ENCODE results near the gene METTL8.
"Not testable (repeated sequence)": the region's sequence is repeated elsewhere in the genome, so short reads cannot be mapped to it uniquely, and the experiment has no call there.

Gene METTL8

DNA sequence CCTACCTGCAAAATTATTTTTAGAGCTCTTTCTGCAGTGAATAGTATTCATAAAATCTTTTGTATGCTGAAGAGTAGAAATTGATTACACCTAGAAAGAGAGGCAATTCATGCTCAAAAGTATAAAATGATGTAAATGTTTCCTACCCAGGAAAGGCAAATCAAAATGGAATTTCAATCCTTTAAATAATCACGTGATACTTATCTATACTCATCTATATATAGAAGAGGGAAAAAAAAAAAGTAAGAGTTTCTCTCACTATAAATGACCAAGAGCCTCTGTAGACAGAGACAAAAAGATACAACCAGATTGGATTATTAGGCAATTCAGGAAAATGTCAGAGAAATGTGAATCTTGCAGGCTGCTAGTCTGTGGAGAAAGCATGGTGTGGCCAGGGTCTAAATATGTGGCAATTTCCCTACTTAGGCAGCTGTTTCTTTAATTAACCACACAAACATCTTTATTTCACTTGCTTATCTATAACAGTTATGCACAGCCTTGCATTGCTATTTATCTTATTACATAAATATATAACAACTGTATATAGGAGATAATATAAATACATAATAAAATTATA, 39.5 kb downstream of the METTL8 start:
- no peak for DNase-seq

DNA sequence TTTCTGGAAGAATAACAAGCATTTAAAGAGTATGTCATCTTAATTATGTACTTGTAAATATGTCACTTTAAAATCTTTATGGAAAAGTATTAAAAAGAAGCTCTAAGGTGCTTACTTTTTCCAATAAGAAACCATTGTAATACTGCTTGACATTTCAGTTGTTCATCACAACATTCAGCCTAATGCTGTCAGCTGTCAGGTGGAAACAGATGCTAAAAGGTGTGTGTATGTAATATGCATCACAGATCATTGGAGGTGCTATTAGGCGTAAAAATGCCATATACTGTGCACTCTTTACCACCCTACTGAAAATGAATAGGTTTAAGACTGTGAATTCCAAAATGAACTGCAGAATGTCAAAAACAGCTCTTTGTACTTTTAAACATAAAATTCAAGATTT, 40.3 kb downstream of the METTL8 start:
- DNase-seq = no peak

DNA sequence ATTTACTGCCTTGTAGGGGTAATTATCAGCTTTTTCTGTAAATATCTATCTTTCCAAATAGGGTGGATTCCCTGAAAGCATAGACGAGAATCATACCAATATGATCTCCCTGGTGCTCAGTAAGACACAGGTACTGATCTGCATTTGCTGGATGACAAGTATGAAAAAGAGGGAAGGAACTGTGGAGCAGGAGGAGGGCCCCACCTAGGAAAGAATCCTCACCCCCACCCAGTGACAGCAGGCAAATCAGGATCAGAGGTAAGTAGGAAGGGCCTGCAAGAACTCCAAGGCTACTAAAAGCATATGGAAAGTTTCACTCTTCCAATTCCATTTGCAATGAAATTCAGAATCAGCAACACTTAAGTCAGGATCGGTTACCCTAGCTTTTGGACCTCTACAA, 42.3 kb downstream of the METTL8 start:
- no peak for DNase-seq

DNA sequence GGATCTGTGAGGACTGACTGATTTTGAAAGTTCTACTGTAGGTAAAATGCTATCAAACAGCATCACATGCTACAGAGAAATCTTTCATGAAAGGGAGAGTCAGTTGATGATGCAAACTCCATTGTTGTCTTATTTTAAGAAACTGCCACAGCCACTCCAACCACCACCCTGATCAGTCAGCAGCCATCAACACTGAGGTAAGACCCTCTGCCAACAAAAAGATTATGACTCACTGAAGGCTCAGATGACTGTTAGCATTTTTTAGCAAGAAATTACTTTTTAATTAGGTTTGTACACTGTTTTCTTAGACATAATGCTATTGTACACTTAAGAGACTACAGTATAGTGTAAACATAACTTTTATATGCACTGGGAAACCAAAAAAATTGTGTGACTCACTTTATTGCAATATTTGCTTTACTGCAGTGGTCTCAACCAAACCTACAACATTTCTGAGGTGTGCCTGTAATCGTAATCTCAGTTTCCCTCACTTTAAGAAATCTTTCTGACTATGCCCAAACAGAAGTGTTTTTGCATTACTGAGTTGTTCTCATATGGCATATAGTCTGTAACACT, 42.8 kb downstream of the METTL8 start:
- DNase-seq = no peak

DNA sequence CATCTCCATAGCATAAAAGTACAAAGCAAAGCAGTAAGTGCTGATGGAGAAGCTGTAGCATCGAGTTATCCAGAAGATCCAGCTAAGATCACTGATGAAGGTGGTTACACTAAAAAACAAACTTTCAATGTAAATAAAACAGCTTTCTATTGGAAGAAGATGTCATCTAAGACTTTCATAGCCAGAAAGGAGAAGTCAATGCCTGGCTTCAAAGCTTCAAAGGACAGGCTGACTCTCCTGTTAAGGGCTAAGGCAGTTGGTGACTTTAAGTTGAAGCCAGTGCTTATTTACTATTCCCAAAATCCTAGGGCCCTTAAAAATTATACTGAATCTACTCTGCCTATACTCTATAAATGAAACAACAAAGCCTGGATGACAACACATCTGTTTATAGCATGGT, 44.0 kb downstream of the METTL8 start:
- no peak for DNase-seq

DNA sequence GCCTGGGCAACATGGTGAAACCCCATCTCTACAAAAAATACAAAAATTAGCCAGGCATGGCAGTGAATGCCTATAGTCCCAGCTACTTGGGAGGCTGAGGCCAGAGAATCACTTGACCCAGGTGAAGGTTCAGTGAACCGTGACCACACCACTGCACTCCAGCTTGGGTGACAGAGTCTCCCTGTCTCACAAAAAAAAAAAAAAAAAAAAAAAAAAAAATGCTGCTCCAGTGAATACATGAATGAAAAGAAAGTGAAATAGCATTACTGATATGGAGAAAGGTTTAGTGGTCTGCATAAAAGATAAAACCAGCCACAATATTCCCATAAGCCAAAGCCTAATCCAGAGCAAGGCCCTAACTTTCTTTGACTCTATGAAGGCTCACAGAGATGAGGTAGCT, 44.5 kb downstream of the METTL8 start:
- DNase-seq = no peak

DNA sequence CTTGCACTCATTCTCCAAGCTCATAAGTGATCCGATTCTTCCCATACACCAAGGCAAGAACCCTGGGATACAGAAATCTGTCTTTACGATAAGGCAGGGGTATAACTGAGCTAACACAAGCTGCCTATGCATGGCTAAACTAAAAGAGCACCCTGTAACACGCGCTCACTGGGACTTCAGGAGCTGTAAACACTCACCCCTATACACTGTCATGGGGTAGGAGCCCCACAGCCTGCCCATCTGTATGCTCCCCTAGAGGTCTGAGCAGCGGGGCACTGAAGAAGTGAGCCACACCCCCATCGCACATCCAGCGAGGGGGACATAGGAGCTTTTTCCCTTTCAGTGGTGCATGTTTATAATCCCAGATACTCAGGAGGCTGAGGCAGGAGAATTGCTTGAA, 46.7 kb downstream of the METTL8 start:
- no peak for DNase-seq

DNA sequence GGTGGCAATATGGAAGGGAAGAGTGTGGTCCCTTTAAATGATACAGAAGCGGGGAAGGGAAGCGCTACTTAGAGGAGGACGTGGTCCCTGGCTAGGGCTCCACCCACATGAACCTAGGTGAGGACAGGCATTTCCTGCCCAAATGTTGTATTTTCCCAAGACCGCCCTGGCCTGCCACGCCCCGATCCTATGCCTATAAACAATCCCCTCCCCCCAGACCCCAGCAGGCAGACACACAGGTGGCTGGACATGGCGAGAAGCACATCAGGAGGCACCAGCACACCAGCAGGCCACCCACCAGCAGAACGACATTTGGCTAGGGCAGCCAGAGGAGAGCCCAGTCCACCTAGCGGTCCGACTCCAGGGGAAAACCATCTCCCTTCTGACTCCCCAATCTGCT, 47.2 kb downstream of the METTL8 start:
- DNase-seq = no peak

DNA sequence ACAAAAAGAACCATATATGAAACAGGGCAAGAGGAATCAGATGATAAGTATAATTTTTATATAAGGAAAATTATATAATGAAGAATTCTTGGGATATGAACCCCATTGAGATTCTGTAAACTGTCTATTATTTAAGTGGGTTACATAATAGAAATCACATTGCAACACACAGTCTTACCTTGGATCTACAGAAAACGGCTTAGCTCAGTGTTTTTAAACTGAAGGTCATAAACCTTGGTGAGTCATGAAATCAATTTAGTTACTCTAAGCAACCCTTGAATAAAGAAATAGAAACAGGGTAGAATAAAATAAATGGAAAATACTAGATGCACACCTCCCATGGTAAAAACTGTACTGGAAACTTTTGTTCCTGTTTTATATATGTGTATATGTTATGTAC, 50.7 kb downstream of the METTL8 start:
- no peak for DNase-seq

DNA sequence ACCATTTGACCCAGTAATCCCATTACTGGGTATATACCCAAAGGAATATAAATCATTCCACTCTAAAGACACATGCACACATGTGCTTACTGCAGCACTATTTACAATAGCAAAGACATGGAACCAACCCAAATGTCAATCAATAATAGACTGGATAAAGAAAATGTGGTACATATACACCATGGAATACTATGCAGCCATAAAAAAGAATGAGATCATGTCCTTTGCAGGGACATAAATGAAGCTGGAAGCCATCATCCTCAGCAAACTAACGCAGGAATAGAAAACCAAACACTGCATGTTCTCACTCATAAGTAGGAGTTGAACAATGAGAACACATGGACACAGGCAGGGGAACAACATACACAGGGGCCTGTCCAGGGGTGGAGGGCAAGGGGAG, 51.6 kb downstream of the METTL8 start:
- not testable (repeated sequence) for DNase-seq

DNA sequence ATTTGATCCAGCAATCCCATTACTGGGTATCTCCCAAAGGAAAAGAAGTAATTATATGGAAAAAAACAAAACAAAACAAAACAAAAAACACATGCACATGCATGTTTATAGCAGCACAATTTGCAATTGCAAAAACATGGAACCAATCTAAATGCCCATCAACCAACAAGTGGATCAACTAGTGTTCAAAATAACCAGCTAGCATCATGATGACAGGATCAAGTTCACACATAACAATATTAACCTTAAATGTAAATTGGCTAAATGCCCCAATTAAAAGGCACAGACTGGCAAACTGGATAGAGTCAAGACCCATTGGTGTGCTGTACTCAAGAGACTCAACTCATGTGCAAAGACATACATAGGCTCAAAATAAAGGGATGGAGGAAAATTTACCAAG, 55.9 kb downstream of the METTL8 start:
- not testable (repeated sequence) for DNase-seq

DNA sequence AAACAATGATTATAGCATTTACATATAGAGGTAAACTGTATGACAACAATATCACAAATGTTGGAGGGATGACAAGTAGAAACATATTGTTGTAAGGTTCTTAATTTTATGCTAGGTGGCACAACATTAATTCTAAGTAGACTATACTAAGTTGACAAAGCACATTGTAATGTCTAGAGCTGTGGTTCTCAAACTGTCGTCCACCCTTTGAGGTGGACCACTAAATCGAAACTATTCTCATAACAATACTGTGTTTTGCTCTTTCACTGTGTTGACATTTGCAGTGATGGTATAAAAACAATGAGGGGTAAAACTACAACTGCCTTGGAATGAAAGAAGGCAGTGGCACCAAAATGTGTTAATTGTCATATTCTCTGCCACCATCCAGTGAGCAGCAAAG, 66.1 kb downstream of the METTL8 start:
- no peak for DNase-seq

DNA sequence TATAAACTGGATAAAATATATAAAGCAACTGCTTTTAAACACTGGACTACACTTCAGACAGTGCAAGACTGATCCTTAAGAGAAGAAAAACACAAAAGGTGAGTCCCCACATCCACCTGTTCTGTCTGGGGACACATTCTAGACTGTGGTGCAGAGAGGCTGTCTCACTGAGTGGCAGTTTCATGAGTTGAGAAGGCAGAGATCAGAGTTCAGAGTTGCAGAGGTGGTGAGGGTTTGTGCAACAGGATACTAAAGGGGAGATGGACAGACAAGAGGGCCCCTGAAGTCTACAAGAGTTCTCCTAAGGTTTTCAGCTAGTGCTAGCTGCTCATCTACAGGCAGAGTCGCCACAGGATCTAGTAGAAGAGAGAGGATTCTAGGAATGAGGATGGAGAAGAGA, 68.0 kb downstream of the METTL8 start:
- no peak for DNase-seq

DNA sequence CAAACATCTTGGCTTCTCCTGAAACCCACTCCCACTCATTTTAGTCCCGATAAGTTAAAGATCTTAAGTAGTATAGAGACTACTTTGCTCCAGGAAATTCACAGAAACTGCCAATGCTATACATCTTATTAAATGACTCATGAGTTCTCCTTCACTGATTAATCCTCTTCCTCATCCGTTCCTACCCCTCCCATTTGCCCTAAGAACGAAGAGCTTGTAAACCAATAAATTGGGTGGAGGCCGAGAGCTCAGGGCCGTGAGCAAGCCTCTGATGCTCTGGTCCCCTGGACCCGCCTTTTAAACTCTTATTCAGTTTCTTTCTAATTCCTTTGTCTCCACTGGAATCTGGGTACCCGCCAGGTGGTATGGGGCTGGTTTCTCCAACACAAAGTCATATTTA, 68.6 kb downstream of the METTL8 start:
- DNase-seq = no peak

DNA sequence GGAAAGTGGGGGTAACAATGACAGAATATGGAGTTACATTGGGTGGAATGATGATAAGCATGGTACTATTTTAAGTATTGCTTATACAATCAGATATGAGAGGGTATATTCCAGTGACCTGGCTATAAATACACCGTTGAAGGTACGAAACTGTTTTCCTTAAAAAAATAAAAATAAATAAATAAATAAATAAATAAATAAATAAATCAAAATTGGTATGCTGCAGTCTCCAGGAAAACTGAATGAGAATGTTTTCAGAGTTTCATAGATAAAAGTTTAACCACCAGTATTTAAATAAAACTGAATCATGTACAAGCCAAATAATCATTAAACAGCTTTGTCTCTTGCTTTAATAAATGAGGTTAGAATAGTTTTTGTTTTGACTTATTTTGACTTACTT, 71.4 kb downstream of the METTL8 start:
- DNase-seq = no peak

DNA sequence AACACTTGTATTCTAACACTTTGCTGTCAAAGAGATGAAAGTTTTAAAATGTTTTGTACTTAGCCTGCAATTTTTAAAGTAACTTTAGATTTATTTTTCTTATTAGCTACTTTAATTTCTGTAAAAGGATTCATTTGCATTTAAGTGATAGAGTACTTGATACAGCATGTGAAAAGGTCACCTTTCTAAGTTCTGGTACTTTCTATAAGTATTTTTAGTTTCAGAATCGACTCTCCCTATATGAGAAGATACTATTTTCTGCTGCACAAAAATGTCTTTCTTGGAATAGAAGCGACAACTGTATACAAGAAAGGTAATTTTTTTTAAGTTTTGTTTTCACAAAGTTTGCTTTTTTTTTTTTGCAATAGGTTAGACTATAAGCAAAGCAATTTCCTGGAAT, 72.9 kb downstream of the METTL8 start:
- no peak for DNase-seq

DNA sequence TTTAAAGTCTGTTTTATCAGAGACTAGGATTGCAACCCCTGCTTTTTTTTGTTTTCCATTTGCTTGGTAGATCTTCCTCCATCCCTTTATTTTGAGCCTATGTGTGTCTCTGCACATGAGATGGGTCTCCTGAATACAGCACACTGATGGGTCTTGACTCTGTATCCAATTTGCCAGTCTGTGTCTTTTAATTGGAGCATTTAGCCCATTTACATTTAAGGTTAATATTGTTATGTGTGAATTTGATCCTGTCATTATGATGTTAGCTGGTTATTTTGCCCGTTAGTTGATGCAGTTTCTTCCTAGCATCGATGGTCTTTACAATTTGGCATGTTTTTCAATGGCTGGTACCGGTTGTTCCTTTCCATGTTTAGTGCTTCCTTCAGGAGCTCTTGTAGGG, 80.0 kb downstream of the METTL8 start:
- DNase-seq = not testable (repeated sequence)

DNA sequence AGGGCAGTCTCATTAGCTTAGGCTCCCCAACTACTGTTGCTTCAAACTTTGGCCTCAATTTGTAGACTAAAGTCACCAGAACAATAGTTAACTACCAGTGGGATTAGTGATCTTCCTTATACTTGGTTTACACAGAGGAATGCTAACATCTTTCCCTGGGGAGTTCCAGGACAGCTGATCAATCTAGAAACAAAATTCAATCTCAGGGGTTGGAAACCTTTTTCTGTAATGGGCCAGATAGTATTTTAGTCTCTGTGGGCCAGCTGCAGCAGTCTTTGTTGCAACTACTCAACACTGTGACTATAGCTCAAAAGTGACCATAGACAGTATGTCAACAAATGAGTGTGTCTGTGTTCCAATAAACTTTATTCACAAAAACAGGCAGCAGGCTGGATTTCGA, 85.7 kb downstream of the METTL8 start:
- no peak for DNase-seq

DNA sequence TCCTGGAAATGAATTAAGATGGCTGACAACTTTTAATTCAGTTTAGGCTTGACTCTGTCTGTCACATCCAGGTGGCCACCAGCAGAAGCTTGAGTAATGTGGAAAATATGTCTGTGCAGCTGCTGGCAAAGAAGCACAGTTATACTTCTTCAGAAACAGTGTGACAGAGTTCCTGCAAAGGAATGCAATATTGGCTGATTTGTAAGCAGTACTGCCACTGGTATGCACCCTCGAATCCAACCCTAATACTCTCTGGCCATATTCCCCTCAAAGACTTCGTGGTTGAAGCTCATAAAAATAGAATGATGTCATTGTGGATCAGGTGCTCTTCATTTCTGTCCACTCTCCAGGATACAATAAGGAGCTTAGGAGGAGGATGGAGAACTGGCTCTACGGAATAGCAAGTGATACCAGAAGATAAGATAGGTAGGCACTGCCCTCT, 86.2 kb downstream of the METTL8 start:
- no peak for DNase-seq

DNA sequence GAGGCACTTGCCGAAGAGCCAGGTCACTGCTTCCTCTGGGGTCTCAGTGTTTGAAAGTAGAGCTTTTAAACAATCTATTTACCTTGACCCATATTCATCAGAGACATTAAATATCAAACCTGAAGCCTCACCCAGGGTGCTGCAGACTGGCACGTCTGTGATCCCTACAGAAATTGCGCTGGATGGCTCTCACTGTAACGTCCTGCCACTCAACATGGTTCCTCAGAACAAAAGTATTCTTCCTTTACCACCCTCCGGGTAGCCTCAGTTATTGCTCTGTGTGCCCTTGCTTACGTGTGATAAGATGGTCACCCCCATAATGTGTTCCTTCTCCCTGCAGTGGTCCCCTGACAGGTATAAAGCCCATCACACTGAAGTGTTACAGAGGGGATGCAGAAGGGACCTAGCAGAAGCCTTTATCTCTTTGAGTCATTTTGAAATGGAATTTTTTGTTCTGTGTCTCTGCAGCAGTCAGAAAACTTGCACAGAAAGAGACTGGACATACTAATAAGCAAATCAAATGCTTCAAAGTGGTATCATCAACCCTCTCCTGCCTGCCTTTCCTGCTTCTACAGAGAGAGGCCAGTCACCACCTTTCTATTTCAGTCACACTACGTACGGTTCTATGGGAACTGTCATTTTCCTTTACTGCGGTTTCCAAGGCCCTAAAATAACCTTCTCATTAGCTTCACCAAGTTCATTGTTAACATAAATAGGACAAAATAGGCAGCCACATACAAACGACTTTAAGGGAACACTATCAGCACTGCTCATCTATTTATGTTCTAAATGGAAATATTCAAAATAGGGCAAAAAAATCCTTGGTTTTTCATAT, 86.8 kb downstream of the METTL8 start:
- DNase-seq = no peak

DNA sequence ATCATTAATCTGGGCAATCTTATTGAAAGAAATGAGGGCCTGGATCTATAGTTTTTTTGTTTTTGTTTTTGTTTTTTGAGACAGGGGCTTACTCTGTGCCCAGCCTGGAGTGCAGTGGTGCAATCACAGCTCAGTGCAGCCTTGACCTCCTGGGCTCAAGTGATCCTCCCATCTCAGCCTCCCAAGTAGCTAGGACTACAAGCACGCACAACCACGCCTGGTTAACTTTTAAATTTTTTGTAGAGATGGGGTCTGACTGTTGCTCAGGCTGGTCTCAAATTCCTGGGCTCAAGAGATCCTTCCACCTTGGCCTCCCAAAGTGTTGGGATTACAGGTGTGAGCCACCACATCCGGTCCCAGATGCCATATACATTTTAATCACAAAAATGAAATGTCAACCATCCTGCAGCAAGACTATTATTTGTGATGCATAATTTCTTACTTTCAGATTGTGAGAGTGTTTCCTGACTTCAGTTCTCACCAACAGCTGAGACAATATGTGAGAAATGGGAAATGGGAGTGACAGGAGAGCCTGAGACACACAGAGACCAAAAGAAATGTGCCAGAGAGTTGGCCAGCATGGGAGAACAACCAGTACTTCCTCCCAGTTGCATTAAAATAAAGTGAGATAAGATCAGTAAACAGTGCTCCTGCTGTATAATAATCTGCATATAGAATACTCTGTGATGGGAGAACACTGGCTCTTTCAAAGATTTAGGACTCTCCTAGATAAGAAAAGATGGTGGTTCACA, 87.6 kb downstream of the METTL8 start:
- no peak for DNase-seq

DNA sequence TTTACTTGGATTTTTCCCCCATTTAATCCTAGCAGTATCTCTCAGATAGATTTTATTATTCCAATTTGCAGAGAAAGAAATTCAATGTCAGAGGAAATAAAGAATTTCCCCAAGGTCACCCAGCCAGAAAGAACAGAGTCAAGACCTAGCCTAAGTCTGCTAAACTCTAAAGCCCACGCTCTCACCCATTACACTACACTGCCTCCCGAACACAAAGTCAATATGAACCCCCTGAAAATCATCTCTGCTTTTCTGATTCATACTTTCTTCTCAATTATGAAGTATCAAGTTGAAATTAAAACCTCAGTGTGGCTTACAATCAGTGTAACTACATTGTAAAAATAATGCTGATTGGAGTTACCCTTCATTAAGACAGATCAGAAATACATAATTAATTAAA, 89.6 kb downstream of the METTL8 start:
- no peak for DNase-seq

DNA sequence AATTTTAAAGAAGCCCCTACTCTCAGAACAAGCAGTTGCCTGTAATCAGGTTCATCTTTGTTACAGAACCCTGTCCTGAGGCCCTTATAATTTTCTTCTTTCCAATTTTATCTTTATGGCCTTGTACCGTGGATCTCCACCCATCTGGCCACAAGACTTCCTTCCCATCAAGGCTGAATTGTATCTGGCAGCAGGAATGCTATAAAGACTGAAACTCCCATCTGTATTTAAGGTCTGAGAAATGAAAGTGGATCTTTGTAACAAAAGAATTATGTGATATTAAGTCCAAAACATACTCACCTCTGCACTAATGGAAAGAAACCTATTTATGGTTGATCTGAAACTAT, 91.8 kb downstream of the METTL8 start:
- DNase-seq = no peak

All from activated T-cell treated with anti-CD3 and anti-CD28 coated beads, Interleukin-2, amount 50 U/mL, for 48 hours (primary cell).